NCI-H1092 treated with DMSO at 0.1 percent for 48 hours (cell line): ENCODE measurements around the gene CHRNA1.
A peak's percentile ranks its signal among the peaks of the same experiment; 100 is the strongest.
"Not testable (repeated sequence)": the region's sequence is repeated elsewhere in the genome, so short reads cannot be mapped to it uniquely, and the experiment has no call there.

Experiments used
- DNase-seq: peaks from one replicate; lab custom pipeline; 2025; lab: John Stamatoyannopoulos, UW

CHRNA1 gene

GRCh38 chr2:174716785-174717184, 47.5 kb downstream of the CHRNA1 start:
- no peak for DNase-seq

DNA sequence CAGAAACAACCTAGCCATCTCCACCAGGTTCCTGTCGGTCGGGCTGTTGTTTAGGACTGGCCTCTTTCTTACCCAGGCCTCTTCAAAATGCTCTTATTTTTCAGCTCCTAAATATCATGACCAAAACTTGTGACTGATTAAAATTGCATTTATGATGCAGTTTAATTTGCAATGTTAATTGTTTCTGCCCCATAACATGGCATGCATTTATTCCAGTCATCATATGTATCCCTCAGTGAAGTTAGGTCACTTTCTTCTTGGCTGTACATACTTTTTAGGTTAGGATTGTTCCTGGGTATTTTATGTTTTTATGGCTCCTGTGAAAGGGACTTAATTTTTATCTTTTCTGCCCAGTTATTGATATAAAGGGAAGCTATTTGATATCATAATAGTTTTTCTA, 50.6 kb downstream of the CHRNA1 start:
- no peak for DNase-seq

GRCh38 chr2:174711206-174711605, 53.1 kb downstream of the CHRNA1 start:
- DNase-seq = no peak

GRCh38 chr2:174709416-174710004, 54.8 kb downstream of the CHRNA1 start:
- DNase-seq = not testable (repeated sequence)

DNA sequence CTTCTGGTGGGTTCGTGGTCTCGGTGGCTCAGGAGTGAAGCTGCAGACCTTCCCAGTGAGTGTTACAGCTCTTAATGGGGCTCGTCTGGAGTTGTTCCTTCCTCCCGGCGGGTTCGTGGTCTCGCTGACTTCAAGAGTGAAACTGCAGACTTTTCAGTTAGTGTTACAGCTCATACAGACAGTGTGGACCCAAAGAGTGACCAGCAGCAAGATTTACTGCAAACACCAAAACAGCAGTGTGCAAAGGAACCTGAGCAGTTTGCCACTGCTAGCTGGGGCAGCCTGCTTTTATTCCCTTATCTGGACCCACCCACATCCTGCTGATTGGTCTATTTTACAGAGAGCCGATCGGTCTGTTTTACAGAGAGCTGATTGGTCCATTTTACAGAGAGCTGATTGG, 55.6 kb downstream of the CHRNA1 start:
- no peak for DNase-seq

DNA sequence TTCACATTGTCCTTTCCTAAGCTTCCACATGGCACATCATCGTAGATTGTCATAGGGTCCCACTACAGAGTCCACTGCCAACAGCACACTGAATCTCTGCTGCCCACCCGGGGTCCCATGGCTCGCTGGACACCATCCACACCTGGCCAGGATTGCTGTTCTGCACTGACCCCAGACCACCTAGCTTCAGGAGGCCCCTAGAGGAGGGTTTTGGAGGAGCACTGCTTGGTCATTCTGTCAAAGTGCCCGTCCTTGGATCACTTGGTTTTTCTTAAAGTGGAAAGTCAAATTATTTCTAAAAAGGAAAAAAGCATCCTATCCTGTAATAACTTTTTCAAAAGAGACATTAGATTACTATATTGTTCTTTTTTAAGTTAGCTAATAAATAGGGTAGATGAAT, 59.0 kb downstream of the CHRNA1 start:
- no peak for DNase-seq

DNA sequence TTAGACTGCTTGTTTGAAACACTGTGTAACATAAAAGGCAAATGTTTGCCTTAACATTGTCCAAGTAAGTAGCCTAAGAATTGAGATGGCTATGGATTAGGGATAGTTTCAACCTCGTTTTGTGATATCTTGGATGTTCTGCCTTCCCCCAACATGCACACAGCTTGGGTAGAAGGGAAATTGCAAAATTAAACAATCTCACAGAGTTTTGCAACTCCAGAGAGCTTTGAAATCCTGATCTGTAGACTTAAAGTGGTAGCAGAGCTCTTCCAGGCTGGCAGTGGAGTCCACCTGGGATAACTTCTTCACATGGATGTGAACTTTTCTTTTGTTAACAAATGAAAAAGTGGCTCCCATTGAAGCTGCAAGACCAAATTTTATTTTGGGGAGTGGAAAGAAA, 59.6 kb downstream of the CHRNA1 start:
- no peak for DNase-seq

- DNase-seq = no peak
These were observed 60.2 kb downstream of the CHRNA1 start for GRCh38 chr2:174704061-174704460.

DNA sequence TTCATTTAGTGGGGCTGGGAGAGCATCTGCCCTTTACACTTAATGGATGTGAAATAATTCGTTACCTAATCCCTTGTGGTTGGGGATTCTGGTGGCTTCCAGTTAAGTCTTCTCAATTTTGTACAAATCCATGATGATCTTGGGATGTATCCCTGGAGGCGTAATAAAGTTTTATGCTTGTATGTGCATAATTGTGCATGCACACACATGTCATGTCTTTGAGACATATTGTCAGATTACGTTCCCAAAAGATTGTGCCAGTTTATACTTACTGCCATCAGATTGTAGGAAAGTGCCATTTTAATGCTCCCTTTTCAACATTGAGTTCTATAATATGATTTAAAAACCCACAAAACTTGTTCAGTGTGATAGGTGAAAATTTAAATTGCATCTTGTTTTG, 60.8 kb downstream of the CHRNA1 start:
- DNase-seq = no peak

- no peak for DNase-seq
These were observed 61.7 kb downstream of the CHRNA1 start for GRCh38 chr2:174702541-174702940.

DNA sequence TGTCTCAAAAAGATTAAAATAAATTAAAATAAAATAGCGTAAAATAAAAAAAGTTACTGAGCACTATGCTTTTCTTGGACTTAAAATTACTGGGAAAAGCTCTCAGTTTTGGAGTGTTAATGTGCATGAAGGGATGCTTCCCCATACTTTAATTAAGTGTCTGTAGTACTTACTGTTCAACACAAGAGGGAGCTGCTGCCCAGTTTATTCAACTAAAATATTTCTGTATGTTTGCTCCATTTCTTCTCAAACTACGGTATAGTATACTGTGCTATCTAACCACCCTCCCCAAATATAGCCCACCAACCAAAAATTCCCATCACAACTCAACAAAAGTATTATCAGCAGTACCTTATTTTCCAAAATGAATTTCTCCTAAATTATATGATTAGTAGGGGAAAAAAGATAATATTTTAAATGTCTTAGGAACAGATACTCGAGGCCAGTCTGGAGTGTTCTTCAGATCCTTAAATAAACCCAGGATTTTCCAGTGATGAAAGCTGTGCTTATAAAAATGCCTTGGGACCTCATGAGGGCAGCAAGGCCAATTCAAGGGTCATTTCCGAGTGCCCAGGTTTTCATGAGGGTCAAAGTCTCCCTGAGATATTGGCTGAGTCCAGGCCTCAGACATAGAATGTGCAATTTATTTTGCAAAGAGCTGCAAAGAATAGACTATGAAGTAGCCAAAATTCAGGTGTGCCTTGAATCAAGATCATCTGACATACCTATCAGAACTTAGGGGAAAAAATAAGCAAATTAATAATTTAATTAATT, 64.1 kb downstream of the CHRNA1 start:
- peak; percentile 27 for DNase-seq
